GM19438 (cell line): ENCODE results near the gene ZNF688.
A peak's percentile ranks its signal among the peaks of the same experiment; 100 is the strongest.
"Not testable (repeated sequence)": the region's sequence is repeated elsewhere in the genome, so short reads cannot be mapped to it uniquely, and the experiment has no call there.

Experiments used
- ATAC-seq: cut with Tn5 transposase; IDR thresholded peaks from one replicate; pipeline ENCODE4 v1.9.1; 2021; ENCODE audit warnings: low read depth; ENCODE audit not compliant: unreplicated experiment

Gene ZNF688

GRCh38 chr16:30571445-30572322 is at the start of gene ZNF688:
Gene ZNF688 (minus strand): TSS chr16:30571714. CDS start chr16:30571629, 85 bp downstream.
- ATAC-seq = peak; percentile 78

- ATAC-seq = no peak
These were observed 48.7 kb upstream of the ZNF688 start for GRCh38 chr16:30620169-30620568.

GRCh38 chr16:30619638-30620037 is 48.1 kb upstream of the ZNF688 start:
- no peak for ATAC-seq

- no peak for ATAC-seq
These were observed 47.7 kb upstream of the ZNF688 start for GRCh38 chr16:30619202-30619601.

DNA sequence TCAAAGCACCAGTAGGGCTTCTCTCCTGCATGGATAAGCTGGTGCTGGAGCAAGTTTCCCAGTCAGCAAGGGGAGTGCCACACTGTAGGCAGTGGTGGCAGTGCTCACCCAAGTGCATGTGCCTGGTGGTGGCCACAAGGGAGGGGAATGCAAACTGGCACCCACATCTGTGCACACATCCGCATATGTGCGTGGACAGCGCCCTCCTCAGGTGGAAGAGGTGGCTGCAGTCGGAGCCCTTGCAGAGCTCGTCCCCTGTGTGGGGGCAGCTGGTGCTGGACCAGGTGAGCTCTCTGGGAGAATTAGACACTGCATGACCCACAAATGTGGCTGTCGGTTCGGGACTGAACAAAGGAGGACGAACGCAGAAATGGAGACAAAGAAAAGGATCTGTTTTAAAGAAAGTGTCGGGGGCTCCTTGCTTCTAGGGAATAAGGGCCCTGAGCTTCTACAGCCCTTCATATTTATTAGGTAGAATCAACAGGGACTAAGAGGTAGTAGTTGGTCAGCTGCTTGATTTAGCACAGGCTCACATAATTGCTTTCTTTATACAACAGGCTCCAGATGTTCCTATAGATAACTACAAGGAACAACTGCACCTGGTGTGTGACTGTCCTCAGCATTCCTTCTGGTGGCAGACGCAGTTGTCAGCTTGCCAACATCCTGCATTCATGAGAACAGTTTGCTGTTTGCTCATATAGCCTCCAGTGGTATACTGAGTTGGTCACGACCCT is 44.0 kb upstream of the ZNF688 start:
- no peak for ATAC-seq

GRCh38 chr16:30609926-30610839 is 38.7 kb upstream of the ZNF688 start, which contains the start of gene ZNF689:
Gene ZNF689 (minus strand): TSS chr16:30610389. CDS start chr16:30610041, 348 bp downstream.
- ATAC-seq = peak; percentile 94

- ATAC-seq = peak; percentile 17
These were observed 37.8 kb upstream of the ZNF688 start for GRCh38 chr16:30609002-30609925.

- no peak for ATAC-seq
These were observed 34.5 kb upstream of the ZNF688 start for GRCh38 chr16:30606004-30606403.

DNA sequence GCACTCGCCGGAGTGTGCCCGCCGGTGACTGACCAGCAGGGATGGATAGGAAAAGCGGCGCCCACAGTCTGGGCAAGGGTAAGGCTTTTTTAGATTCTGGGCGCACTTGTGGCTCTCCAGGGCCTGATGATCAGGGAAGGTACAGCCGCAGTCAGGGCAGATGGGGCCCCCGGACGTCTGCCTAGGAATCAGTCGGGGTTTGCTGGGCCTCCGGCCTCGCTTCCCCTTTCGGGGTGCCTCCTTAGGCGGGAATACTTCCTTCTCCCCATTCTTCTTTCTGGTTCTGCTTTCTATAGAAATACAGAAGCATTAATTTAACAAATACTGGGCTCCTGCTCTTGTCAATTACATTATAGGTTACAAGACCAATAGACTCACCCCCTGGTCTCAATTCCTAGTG is 33.6 kb upstream of the ZNF688 start:
- no peak for ATAC-seq

DNA sequence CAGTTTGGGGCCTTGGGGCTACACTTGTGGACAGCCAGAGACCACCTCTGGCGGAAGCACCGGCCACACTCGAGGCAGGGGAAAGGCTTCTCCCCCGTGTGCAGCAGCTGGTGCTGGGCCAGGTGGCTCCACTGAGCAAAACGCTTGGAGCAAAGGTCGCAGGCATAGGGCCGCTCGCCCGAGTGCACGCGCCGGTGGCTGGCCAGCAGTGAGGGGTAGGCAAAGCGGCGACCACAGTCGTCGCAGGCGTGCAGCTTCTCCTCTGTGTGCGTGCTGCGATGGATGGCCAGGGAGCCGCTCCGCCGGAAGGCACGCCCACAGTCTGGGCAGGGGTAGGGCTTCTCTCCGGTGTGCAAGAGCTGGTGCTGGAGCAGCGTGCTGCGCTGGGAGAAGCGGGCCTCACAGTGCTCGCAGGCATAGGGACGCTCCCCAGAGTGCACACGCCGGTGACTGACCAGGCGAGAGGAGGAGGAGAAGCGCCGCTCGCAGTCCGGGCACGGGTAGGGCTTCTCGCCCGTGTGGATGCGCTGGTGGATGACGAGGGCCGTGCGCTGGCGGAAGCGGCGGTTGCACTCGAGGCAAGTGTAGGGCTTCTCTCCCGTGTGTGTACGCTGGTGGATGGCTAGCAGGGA is 32.9 kb upstream of the ZNF688 start:
- no peak for ATAC-seq

DNA sequence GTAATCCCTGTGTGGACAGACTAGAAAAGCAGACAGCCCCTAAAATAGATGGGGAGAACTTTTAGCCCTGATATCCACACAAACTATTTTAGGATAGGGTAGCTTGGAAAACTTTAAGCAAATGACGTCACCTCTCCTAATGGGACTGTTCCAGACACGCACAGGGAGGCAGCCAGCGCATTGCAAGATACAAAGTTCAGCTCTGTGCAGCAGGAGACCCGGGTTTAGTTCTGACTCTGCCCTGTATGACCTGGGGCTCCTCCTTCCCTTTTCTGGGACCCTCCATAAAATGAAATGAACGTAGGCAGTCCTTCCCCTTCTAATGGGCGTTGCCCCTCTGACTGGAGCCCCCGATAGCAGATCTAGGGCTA is 32.4 kb upstream of the ZNF688 start:
- no peak for ATAC-seq

- no peak for ATAC-seq
These were observed 31.2 kb upstream of the ZNF688 start for GRCh38 chr16:30602616-30603277.

DNA sequence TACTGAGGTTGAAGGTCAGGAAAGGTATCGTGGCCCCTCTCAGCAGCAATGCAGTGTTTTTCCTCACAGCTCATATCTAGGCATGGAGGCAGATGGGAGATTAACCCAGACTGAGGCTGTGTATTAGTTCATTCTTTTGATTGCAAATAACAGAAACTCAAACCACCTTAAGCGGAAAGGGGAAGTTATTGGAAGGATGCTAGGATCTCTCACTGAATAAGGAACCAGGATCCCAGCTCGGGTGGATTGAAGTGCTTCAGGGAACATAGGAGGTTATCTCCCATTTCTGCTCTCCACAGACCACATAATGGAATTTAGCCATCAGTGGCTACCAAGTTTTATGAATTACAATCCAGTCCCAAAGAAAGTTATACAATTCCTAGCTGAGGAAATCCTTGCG is 30.5 kb upstream of the ZNF688 start:
- ATAC-seq = no peak

- no peak for ATAC-seq
These were observed 29.4 kb upstream of the ZNF688 start for GRCh38 chr16:30600929-30601328.

DNA sequence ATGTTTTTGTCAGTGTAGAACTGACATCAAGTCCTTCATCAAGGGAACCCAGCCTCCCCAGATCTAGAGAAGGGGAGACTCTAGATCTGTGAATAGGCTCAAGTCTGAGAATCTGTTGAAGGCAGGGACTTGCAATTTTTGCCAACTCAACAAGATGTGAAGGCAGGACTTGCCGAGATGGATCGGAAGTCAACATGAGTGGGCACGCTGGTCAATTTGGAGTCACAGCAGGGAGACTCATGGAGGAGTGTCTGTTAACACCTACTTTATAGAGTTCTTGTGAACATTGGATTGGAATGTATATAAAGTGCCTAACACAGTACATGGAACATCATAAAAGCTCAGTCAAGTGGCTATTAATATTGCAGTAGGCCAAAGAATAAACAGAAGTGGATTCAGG is 28.7 kb upstream of the ZNF688 start:
- no peak for ATAC-seq

DNA sequence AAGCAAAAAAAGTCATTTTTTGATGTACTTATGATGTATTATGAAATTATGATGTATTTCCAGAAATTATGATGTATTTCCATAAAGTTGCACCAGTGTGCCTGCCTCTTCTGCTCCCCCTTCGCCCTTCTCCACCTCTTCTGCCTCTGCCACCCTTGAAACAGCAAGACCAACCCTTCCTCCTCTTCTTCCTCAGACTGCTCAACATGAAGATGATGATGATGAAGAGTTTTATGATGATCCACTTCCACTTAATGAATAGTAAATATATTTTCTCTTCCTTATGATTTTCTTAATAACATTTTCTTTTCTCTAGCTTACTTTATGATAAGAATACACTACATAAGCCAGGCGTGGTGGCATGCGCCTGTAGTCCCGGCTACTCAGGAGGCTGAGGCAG is 21.4 kb upstream of the ZNF688 start:
- ATAC-seq = no peak

- ATAC-seq = not testable (repeated sequence)
These were observed 19.4 kb upstream of the ZNF688 start for GRCh38 chr16:30590869-30591268.

DNA sequence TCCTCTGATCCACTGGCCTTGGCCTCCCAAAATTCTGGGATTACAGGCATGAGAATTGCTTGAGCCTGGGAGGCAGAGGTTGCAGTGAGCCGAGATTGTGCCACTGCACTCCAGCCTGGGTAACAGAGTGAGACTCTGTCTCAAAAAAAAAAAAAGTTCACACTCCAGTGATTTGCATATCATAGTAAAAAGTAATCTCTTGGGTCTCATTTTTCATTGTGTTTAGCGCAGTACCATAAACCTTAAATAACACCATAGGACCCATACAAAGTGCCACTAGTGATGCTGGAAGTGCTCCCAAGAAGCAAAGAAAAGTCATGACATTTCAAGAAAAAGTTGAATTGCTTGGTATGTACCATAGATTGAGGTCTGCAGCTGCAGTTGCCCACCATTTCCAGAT is 18.1 kb upstream of the ZNF688 start:
- not testable (repeated sequence) for ATAC-seq

DNA sequence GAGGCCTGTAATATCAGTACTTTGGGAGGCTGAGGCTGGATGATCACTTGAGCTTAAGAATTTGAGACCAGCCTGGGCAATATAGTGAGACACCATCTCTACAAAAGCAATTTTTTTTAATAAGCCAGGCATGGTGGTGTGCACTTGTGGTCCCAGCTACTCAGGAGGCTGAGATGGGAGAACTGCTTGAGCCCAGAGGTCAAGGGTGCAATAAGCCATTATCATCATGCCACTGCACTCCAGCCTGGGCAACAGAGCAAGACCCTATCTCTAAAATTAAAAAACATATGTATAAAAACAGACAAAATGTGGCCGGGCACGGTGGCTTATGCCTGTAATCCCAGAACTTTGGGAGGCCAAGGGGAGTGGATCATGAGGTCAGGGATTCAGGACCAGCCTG is 17.1 kb upstream of the ZNF688 start:
- ATAC-seq = no peak
